Neural cell (in vitro differentiated cells): ENCODE results near the gene IMPG2.

Experiments
- TAF1 ChIP-seq: IDR thresholded peaks from 2 replicates; pipeline ENCODE4 v1.6.1; 2012; ENCODE audit warnings: low read depth
- TF ChIP-seq, protein P1 (sequence below): fragments of 450-650 bp; IDR thresholded peaks from 2 replicates; pipeline ENCODE4 v1.5.1; 2014; ENCODE audit warnings: antibody characterized with exemption, mild to moderate bottlenecking, moderate library complexity; ENCODE audit not compliant: poor library complexity, severe bottlenecking

DNA sequence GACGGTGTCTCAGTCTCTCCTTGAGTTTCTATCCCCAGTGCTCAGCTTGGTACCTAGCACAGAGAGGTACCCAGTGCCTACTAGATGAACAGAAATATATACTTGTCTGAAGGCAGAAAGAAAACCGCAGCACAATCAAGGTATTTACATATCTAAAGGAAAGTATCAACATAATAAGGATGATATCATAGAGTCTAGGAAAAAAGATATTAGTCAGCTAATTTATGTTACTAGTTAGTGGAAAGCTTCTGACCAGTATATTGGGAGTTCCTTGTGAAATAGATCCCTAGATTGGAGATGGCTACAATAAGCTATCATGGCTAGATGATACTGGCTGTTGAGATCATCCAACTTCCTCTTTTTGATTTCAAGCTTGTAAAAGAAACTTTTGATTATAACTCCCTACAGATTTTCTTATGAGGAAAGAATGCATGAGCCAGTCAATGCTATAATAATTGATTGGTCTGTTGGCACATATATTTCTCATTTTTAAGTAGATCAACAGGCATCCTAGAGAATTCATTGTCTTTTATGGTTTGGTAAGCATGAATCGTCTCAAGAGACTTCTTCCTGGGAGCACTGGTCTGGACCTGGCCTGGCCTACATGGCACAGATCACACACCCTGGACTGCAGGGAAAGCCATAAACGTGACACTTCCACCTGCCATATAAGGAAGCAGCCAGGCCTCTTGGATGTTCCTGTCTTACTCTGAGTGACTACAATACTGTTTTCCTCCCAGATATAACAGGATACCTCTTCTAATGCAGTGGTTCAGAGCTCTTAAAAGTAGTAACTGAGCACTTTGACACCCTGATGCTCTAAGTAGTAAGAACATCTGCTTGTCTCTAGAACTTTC, 60.7 kb downstream of the IMPG2 start:
- TF ChIP-seq, protein P1, sequence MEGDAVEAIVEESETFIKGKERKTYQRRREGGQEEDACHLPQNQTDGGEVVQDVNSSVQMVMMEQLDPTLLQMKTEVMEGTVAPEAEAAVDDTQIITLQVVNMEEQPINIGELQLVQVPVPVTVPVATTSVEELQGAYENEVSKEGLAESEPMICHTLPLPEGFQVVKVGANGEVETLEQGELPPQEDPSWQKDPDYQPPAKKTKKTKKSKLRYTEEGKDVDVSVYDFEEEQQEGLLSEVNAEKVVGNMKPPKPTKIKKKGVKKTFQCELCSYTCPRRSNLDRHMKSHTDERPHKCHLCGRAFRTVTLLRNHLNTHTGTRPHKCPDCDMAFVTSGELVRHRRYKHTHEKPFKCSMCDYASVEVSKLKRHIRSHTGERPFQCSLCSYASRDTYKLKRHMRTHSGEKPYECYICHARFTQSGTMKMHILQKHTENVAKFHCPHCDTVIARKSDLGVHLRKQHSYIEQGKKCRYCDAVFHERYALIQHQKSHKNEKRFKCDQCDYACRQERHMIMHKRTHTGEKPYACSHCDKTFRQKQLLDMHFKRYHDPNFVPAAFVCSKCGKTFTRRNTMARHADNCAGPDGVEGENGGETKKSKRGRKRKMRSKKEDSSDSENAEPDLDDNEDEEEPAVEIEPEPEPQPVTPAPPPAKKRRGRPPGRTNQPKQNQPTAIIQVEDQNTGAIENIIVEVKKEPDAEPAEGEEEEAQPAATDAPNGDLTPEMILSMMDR, result no peak
- TF ChIP-seq TAF1, result no peak
